GM18526 (cell line): ENCODE results near the gene B4GALNT4.

Experiments used
- POLR2A ChIP-seq: IDR thresholded peaks from 3 replicates; pipeline ENCODE4 v1.6.1; 2011; ENCODE audit not compliant: insufficient read length; ENCODE audit errors: extremely low read depth

The B4GALNT4 gene

GRCh38 chr11:370070-370941 lies 1.0 kb downstream of the B4GALNT4 start:
- no peak for TF ChIP-seq POLR2A

GRCh38 chr11:371051-371450 lies 1.8 kb downstream of the B4GALNT4 start:
- no peak for TF ChIP-seq POLR2A

- no peak for TF ChIP-seq POLR2A
Measured at GRCh38 chr11:371716-372590, 2.7 kb downstream of the B4GALNT4 start.

DNA sequence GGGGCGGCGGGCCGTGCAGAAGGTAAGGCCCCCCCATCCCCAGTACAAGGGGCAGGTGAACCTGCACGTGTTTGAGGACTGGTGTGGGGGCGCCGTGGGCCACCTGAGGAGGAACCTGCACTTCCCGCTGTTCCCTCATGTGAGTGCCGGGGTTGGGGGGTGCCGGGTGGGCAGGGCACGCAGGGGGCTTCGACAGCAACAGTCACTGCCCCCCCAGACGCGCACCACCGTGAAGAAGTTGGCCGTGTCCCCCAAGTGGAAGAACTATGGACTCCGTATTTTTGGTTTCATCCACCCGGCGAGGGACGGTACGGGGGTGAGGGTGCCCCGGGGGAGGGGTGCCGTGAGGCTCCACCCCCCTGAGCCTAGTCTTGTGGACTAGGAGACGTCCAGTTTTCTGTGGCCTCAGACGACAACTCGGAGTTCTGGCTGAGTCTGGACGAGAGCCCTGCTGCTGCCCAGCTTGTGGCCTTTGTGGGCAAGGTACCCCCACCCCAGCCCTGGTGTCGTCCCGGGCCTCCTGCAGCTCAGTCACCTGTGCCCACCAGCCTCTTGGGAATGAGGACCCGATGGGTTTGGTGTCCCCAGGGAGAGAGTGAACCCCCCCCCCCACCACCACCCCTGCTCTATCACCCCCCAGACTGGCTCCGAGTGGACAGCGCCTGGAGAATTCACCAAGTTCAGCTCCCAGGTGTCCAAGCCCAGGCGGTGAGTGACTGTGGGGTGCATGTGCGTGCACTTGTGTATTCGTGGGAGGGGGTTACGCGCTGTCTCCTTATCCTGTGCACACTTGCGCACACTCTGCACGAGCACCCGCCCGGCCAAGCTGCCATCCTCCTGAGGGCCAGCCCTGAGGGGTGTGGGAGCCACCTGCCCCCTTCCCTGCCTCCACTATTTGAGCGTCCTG lies 3.8 kb downstream of the B4GALNT4 start:
- TF ChIP-seq POLR2A = no peak

DNA sequence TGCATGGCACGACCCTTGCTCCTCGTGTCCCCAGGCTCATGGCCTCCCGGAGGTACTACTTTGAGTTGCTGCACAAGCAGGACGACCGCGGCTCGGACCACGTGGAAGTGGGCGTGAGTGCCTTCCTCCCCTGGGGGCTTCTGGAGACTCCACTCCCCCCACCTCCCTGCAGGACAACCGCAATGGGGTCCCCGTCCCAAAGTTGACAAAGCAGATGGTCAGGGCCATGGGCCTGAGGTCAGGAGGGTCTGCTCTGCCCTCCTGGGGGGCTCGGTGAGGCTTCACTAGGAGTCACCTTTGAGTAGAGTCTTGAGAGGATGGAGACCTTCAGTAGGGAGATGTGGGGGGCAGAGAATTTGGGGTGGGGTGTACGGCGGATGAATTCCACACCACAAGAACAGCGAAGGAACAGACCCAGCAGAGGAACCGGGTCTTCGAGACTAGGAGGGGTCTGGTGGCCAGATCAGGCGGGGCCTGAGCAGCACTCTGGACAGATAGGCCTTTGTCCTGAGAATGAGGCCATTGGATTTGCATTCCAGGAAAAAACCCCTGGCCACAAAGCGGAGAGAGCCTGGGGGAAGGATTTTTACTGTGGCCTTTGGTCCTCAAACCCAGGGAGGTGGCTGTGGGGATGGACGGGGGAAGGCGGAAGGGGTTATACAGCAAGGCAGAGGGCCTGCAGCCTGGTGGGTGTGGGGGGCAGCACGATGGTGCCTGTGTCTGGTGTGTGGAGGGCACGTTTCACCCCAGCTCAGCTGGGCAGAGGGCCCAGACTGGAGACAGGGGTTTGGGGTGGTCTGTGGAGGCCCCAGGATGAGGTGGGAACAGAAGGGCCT lies 4.6 kb downstream of the B4GALNT4 start:
- no peak for TF ChIP-seq POLR2A

GRCh38 chr11:375065-376025 lies 6.0 kb downstream of the B4GALNT4 start:
- no peak for TF ChIP-seq POLR2A

DNA sequence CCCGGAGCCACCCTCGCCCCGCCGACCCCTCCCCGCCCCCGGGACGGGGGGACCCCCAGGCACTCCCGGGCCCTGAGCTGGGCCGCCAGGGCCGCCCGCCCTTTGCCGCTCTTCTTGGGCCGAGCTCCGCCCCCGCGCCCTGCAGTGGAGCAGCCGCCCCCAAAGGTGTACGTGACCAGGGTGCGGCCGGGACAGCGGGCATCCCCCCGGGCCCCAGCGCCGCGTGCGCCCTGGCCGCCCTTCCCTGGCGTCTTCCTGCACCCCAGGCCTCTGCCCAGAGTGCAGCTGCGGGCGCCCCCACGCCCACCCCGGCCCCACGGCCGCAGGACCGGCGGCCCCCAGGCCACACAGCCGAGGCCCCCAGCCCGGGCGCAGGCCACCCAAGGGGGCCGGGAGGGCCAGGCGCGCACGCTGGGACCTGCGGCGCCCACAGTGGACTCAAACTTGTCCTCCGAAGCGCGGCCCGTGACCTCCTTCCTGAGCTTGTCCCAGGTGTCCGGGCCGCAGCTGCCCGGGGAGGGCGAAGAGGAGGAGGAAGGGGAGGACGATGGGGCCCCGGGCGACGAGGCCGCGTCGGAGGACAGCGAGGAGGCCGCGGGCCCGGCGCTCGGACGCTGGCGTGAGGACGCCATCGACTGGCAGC lies 7.4 kb downstream of the B4GALNT4 start:
- TF ChIP-seq POLR2A = no peak

DNA sequence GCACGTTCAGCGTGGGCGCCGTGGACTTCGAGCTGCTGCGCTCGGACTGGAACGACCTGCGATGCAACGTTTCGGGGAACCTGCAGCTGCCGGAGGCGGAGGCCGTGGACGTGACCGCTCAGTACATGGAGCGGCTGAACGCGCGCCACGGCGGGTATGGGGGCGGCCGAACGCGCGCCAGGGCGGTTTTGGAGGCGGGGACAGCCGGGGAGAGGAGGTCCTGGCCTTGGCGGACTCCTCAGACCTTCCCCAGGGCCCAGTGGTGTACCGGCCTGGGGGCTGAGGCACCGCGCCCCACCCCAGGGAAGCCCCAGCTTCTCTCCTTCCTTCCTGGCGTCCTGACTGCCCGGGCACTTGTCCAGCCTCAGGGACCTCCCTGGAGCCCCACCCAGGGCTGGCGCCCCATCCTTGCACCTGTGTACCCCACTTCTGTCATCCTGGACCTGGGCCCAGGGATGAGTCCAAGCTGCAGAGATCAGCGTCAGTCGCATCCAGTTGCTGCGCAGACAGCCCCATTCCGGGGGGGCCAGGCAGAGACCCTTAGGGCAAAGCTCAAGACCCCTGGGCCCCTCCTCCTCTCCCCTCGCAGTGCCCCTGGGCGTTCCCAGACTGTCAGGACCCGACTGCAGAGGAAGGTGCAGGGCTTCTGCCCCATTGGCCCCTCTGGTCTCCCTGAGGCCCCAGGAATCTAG lies 8.0 kb downstream of the B4GALNT4 start:
- no peak for TF ChIP-seq POLR2A

DNA sequence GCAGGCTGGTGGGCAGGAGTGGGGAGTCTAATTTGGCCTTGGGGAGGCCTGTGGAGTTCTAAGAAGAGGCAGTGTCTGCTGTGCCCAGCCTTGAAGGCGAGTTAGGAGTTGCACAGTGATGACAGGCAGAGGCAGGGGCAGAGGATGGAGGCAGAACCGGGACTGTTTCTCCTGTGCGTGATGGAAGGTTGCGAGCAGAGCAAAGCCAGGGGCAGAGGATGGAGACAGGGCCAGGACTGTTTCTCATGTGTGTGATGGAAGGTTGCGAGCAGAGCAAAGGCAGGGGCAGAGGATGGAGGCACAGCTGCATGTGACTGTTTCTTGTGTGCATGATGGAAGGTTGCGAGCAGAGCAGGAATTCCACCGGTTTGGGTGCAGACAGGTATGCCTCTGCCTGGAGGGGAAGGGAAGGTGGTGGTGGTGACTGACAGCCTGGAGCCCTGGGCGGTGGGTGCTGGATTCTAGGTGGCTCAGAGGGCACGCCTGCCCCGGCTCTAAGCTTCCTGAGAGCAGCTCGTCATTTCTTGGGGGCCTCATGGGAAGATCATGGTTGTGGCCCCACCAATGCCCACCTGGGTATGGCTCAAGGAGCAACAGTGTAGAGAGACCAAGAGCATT lies 8.7 kb downstream of the B4GALNT4 start:
- no peak for TF ChIP-seq POLR2A

DNA sequence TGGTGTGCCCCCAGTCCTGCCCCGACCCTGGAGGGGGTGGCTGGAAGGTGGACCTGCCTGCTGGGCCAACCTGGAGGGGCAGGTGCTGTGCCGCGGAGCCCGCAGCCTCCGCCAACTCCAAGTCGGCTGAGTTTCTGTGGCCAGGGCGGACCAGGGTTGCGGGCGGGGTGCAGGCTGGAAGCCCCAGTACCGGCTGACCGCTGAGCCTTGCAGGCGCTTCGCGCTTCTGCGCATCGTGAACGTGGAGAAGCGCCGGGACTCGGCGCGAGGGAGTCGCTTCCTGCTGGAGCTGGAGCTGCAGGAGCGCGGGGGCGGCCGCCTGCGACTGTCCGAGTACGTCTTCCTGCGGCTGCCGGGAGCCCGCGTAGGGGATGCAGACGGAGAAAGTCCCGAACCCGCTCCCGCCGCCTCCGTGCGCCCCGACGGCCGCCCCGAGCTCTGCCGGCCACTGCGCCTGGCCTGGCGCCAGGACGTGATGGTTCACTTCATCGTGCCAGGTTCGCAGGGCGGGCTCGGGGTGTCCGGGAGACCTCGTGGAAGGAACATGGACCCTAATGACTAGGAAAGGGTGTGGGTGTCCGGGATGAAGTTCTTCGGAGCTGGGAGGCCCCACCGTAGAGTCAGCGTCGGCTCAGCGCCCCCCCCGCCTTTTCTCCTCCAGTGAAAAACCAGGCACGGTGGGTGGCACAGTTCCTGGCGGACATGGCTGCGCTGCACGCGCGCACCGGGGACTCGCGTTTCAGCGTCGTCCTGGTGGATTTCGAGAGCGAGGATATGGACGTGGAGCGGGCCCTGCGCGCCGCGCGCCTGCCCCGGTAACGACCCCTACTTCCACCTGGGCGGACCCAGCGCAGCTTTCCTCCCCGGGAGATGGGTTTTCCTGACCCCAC lies 10.2 kb downstream of the B4GALNT4 start:
- no peak for TF ChIP-seq POLR2A

DNA sequence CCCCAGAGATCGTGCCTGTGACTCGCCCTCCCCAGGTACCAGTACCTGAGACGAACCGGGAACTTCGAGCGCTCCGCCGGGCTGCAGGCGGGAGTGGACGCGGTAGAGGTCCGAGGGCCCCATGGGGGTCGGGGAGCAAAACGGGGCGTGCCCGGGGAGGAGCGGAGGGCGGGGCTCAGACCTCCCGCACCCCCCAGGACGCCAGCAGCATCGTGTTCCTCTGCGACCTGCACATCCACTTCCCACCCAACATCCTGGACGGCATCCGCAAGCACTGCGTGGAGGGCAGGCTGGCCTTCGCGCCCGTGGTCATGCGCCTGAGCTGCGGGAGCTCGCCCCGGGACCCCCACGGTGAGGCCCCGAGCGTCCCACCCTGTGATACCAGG lies 10.8 kb downstream of the B4GALNT4 start:
- TF ChIP-seq POLR2A = no peak
